ENCODE data around the gene IRF2. TPM values are rescaled to one million over a fixed set of nuclear protein-coding genes. Genes with fewer than 3 reads are reported as not detected.

Gene IRF2
- total and polyA plus RNA-seq, 9 donors, result 27.8 to 68.4 (median 40.7) TPM

DNA sequence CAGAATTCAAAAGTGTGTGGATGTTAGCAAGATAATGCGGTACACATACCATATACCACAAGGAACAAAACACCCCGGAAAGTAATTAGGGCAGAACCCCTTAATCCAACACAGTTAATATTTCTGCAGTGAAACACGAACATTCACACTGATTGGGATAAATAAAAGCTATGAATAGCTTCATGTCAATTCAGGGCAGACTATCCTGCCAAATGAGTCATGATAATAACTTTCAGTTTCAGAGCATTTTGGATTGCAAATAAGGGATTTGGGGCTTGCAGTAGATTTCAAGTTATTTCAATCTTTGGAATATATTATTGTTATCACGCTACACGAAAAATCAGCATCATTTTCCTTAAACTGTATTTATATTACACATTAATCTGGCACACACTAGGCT, 24.3 kb downstream of the IRF2 start:
- DNase-seq, result no peak
- Histone ChIP-seq H3K4me3 (no peak overlapping the region), H3K36me3 (no peaks in the 10 kb centered on the region), H3K27me3 (no peaks in the 10 kb centered on the region), H3K4me1 (ENCODE audit: insufficient read depth) (peaks cover 22% of the 10 kb centered on the region), H3K9me3 (no peaks in the 10 kb centered on the region), H3K27ac (peak overlapping the region in 1 of 2 donors; percentile 83)
- 12 to 21% (median 13%) methylated on average over 5 of the region's 5 CpGs for WGBS, 3 donors
- intact Hi-C loops (cut with DNase I), result loop anchor here in 1 of 4 donors (10.0 kb wide), 1 partner anchor 45 kb away; no protein-coding TSS in a partner anchor
- TF ChIP-seq POLR2A (IDR thresholded peaks at IDR 0.05) (no peak), EP300 (IDR thresholded peaks at IDR 0.05) (no peak)

DNA sequence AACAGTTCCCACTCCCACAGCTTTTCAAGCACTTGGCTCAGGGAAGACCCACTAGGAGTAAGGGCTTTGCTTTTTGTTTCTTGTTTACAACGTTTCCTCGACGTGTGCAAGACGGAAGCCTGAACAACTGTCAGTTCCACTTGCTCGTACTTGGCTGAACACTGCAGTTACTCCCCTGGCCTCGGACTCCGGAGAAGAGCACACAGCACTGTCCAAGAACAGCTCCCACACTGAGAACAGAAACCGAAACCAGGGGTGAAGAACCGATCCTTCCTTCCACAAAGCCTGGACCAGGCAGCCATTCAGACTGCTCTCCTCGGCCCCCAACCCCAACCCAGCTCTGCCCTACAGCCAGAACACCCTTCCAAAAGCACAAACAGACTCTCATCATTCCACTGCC, 25.5 kb downstream of the IRF2 start:
- no peaks in the 10 kb centered on the region for H3K36me3 ChIP-seq
- H3K27me3 ChIP-seq, result no peaks in the 10 kb centered on the region
- no peaks in the 10 kb centered on the region for H3K9me3 ChIP-seq
- WGBS, 3 donors, result 1% methylated on average over 10 of the region's 10 CpGs
- intact Hi-C loops (cut with DNase I), result no loop called here
- DNase-seq, result peak; percentile 52 to 66 (median 65)
- TF ChIP-seq EP300 (IDR thresholded peaks at IDR 0.05) (no peak), POLR2A (IDR thresholded peaks at IDR 0.05) (no peak)
- TF ChIP-seq, protein P1, sequence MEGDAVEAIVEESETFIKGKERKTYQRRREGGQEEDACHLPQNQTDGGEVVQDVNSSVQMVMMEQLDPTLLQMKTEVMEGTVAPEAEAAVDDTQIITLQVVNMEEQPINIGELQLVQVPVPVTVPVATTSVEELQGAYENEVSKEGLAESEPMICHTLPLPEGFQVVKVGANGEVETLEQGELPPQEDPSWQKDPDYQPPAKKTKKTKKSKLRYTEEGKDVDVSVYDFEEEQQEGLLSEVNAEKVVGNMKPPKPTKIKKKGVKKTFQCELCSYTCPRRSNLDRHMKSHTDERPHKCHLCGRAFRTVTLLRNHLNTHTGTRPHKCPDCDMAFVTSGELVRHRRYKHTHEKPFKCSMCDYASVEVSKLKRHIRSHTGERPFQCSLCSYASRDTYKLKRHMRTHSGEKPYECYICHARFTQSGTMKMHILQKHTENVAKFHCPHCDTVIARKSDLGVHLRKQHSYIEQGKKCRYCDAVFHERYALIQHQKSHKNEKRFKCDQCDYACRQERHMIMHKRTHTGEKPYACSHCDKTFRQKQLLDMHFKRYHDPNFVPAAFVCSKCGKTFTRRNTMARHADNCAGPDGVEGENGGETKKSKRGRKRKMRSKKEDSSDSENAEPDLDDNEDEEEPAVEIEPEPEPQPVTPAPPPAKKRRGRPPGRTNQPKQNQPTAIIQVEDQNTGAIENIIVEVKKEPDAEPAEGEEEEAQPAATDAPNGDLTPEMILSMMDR (IDR thresholded peaks at IDR 0.05), result no peak
- H3K4me3 ChIP-seq, result peak overlapping the region; percentile 42
- H3K27ac ChIP-seq, result peak overlapping the region; percentile 6 to 83
- H3K4me1 ChIP-seq (ENCODE audit: insufficient read depth), result peaks cover 24% of the 10 kb centered on the region

- no peaks in the 10 kb centered on the region for H3K9me3 ChIP-seq
- TF ChIP-seq POLR2A (IDR thresholded peaks at IDR 0.05) (no peak), EP300 (IDR thresholded peaks at IDR 0.05) (no peak)
- TF ChIP-seq, protein P1 (IDR thresholded peaks at IDR 0.05), result no peak
- 54 to 60% (median 58%) methylated on average over 11 of the region's 11 CpGs for WGBS, 3 donors
- no peaks in the 10 kb centered on the region for H3K36me3 ChIP-seq
- peaks cover 21% of the 10 kb centered on the region for H3K4me1 ChIP-seq (ENCODE audit: insufficient read depth)
- intact Hi-C loops (cut with DNase I), result no loop called here
- H3K27ac ChIP-seq, result peak overlapping the region in 1 of 2 donors; percentile 83
- DNase-seq, result no peak
- H3K27me3 ChIP-seq, result no peaks in the 10 kb centered on the region
- H3K4me3 ChIP-seq, result no peak overlapping the region
Measured at GRCh38 chr4:184448141-184448540, 26.2 kb downstream of the IRF2 start.

DNA sequence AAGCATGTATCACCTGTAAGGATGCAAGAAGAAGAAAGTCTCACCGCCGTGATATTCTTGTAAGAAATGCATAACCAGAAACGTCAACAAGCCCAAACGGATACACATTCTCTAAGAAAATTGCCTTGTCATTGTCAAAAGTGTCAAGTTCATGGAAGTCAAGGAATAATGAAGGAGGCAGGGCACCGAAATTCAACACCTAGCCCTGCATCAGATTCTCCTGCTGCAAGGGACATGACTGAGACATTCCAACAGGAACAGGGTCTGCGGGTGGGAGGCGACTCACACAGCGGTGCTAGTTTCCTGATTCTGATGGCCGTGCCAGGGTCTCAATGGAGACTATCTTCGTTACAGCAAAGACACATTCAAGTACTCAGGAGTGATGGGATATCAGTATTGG, 26.7 kb downstream of the IRF2 start:
- TF ChIP-seq, protein P1 (IDR thresholded peaks at IDR 0.05), result no peak
- TF ChIP-seq POLR2A (IDR thresholded peaks at IDR 0.05) (no peak), EP300 (IDR thresholded peaks at IDR 0.05) (no peak)
- Histone ChIP-seq H3K36me3 (no peaks in the 10 kb centered on the region), H3K27ac (no peak overlapping the region), H3K4me3 (no peak overlapping the region), H3K9me3 (no peaks in the 10 kb centered on the region), H3K27me3 (no peaks in the 10 kb centered on the region), H3K4me1 (ENCODE audit: insufficient read depth) (peaks cover 21% of the 10 kb centered on the region)
- intact Hi-C loops (cut with DNase I), result no loop called here
- DNase-seq, result no peak
- WGBS, 3 donors, result 73 to 93% (median 85%) methylated on average over 10 of the region's 10 CpGs

- intact Hi-C loops (cut with DNase I), result no loop called here
- peaks cover 26% of the 10 kb centered on the region for H3K4me1 ChIP-seq (ENCODE audit: insufficient read depth)
- 90 to 96% (median 94%) methylated on average over 3 of the region's 3 CpGs for WGBS, 3 donors
Measured at GRCh38 chr4:184446132-184446658, 28.2 kb downstream of the IRF2 start.

More at GRCh38 chr4:184446132-184446658, 28.2 kb downstream of the IRF2 start:
- Histone ChIP-seq H3K9me3 (no peaks in the 10 kb centered on the region), H3K27ac (no peak overlapping the region), H3K4me3 (no peak overlapping the region), H3K36me3 (no peaks in the 10 kb centered on the region), H3K27me3 (no peaks in the 10 kb centered on the region)
- no peak for DNase-seq
- TF ChIP-seq POLR2A (IDR thresholded peaks at IDR 0.05), result no peak
- no peak for TF ChIP-seq EP300 (IDR thresholded peaks at IDR 0.05)
- TF ChIP-seq, protein P1 (IDR thresholded peaks at IDR 0.05), result no peak

Data from ovary (tissue), 9 donors.